GM12864 (cell line): ENCODE results near the gene DUSP18.

Source experiments
- DNase-seq: peaks from one replicate; pipeline ENCODE4 v3.0.0-alpha.2; 2011; ENCODE audit warnings: low read depth
- H3K4me3 ChIP-seq: 2 replicates; pipeline ENCODE4 v1.5.1; 2011; ENCODE audit warnings: mild to moderate bottlenecking, low read depth, low read length, control low read depth
- CTCF ChIP-seq: IDR thresholded peaks from 2 replicates; pipeline ENCODE4 v1.5.1; 2011; ENCODE audit warnings: low read depth, mild to moderate bottlenecking, moderate library complexity, low read length, control low read depth, inconsistent platforms; ENCODE audit errors: missing control alignments

DUSP18 gene

DNA sequence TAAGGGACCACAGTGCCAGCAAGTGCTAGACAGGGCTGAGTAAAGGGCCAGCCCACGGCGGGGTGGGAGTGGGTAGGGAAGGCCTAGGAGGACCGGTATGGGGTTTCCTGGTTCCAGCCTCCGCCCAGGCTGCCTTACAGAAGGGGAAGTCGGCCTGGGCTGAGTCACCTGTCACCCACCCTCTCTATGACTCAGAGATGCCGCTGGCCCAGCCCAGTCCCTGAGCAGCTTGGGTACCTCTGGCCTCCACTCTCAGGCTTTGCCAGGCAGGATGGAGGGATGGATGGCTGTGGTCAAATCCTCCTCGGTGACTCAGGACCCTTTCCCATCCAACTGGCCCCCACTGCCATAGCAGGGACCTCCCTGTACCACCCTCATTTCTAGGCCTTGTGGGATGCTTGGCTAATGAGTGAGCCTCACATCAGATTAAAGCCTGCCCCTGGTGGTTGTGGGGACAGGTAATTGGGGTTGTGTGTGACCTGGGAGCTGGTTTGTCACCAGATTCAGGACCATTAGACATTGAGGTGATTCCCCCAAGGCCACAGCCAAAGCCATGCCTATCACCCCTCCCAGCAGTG, 18.2 kb downstream of the DUSP18 start:
- no peak overlapping the region for H3K4me3 ChIP-seq
- no peak for DNase-seq
- no peak for TF ChIP-seq CTCF

DNA sequence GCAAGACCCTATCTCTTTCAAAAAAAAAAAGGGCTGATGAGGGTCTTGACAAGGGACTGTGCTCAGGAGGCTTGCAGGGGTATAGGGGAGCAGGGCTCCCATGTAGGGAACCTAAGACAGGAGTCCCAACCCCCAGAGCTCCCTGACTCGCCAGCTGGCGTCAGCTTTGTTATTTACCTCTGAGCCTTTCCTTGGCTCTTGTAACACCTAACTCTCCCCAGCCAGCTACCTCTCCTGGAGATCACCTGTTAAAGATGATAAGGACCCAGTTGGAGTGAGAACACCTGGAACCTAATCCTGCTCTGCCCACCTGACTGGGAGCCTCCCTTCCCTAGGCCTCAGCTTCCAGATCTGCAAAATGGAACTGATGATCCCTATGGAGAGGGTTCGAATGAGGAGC, 18.9 kb downstream of the DUSP18 start:
- no peak for DNase-seq
- no peak overlapping the region for H3K4me3 ChIP-seq
- no peak for TF ChIP-seq CTCF

DNA sequence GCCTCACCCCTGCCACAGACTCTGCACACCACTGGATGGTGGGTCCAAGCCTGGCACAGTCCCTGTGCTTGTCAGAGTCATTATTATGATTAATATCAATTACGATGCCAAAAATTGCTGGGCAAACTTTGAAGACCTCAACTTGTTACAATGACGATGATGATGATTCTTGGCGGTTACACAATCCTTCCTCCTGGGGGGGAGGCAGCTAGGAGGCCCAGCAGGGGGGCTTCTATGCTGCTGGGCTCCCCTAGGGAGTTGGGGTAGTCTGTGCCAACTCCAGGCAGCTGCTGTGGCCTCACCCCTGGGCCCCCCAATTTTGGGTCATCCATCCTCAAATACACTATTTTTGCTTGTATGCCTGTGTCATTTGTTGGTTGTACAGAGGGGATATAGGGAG, 20.1 kb downstream of the DUSP18 start:
- H3K4me3 ChIP-seq = no peak overlapping the region
- no peak for DNase-seq
- TF ChIP-seq CTCF = no peak

- H3K4me3 ChIP-seq = no peak overlapping the region
- no peak for DNase-seq
- no peak for TF ChIP-seq CTCF
These were observed 21.0 kb downstream of the DUSP18 start for GRCh38 chr22:30646518-30647160.

DNA sequence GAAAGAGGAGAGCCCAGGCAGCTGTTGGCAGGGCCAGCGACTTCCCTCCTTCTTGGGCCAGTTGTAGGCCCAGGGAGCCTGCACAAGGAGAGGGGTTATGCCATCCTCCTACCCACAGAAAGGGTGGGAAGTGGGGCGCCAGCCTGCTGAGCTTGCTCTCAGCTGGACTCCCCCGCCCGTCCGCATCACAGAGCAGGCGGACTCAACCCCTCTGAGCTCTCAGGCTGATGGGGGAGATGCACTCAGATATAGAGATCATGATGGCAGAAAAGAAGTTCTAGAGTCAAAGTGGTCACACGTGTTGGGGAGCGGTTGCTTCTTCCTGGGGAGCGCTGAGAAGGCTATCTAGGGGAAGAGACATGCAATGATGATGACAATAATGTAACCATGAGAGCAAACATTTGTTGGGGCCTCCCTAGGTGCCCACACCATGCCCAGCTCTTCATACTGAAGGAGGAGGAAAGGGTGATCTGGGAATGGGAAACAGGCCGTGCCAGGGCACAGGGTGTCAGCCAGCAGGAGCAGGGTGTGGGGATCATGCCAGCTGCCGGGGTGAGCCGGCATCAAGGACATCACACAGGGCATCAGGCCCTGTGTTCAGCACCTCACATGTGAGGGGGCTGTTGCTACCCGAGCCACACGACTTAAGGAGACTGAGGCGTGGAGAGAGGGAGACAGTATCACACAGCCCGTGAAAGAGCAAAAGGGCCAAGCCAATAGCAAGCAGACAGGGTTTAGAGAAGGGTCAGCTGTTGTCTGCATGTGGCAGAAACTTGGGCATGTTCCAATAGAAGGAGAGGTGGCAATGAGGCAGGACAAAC, 24.4 kb downstream of the DUSP18 start:
- DNase-seq = no peak
- H3K4me3 ChIP-seq = no peak overlapping the region
- no peak for TF ChIP-seq CTCF

- TF ChIP-seq CTCF = no peak
- DNase-seq = no peak
- no peak overlapping the region for H3K4me3 ChIP-seq
These were observed 26.7 kb downstream of the DUSP18 start for GRCh38 chr22:30640839-30641430.
